Breast epithelium (tissue), 3 donors: ENCODE measurements around the gene PRRC2B.

Source experiments
- POLR2A ChIP-seq: fragments of 450-650 bp; IDR thresholded peaks from one replicate; pipeline ENCODE4 v1.6.1; 2016; ENCODE audit warnings: antibody characterized with exemption, mild to moderate bottlenecking, moderate library complexity
- POLR2AphosphoS5 ChIP-seq, 3 donors: sonication (generic); formaldehyde crosslinking; IDR thresholded peaks; one replicate each; pipeline ENCODE4 v1.6.1; 2017; ENCODE audit warnings: antibody characterized with exemption in 3 of 3
- TF ChIP-seq, protein P1 (sequence below), 3 donors: fragments of 450-650 bp; IDR thresholded peaks; one replicate each; pipeline ENCODE4 v1.5.1; 2016 to 2017; ENCODE audit warnings: antibody characterized with exemption in 3 of 3, mild to moderate bottlenecking in 3 of 3, moderate library complexity in 3 of 3

DNA sequence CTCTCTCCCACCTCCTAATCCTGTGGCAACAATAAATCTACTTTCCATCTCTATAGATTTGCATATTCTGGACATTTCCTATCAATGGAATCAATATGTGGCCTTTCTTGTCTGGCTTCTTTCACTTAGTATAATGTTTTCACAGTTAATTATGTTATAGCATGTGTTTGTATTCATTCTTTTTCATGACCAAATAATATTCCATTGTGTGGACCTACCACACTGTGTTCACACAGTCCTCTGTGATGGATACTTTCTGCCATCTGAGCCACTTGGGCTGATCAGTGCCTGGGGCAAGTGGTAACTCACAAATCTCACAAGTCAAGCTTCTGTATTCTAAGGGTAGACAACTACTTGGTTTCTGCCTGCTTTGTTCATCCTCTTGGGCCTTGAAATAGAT is 60.1 kb downstream of the PRRC2B start:
- TF ChIP-seq, protein P1, sequence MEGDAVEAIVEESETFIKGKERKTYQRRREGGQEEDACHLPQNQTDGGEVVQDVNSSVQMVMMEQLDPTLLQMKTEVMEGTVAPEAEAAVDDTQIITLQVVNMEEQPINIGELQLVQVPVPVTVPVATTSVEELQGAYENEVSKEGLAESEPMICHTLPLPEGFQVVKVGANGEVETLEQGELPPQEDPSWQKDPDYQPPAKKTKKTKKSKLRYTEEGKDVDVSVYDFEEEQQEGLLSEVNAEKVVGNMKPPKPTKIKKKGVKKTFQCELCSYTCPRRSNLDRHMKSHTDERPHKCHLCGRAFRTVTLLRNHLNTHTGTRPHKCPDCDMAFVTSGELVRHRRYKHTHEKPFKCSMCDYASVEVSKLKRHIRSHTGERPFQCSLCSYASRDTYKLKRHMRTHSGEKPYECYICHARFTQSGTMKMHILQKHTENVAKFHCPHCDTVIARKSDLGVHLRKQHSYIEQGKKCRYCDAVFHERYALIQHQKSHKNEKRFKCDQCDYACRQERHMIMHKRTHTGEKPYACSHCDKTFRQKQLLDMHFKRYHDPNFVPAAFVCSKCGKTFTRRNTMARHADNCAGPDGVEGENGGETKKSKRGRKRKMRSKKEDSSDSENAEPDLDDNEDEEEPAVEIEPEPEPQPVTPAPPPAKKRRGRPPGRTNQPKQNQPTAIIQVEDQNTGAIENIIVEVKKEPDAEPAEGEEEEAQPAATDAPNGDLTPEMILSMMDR (IDR thresholded peaks at IDR 0.05) = no peak
- TF ChIP-seq POLR2A = no peak
- TF ChIP-seq POLR2AphosphoS5 (IDR thresholded peaks at IDR 0.05) = no peak
